PC-3 (cell line): ENCODE measurements around the gene ARHGEF17.

Experiments used
- CTCF ChIP-seq: fragments of 300-600 bp; sonication (generic); conservative IDR thresholded peaks from 2 replicates; pipeline ENCODE4 v1.5.1; 2017; ENCODE audit warnings: antibody characterized with exemption, low read depth, mild to moderate bottlenecking, low read length
- EZH2phosphoT487 ChIP-seq: fragments of 300-600 bp; sonication (generic); IDR thresholded peaks from 2 replicates; pipeline ENCODE4 v1.6.1; 2018; ENCODE audit warnings: mild to moderate bottlenecking, antibody characterized with exemption, low read length, borderline replicate concordance

- TF ChIP-seq CTCF, result no peak
- no peak for TF ChIP-seq EZH2phosphoT487
Measured at GRCh38 chr11:73312036-73312435, 4.0 kb downstream of the ARHGEF17 start.
